HG02571 (cell line): ENCODE data around the gene CHI3L1.
"Not testable (repeated sequence)": the region's sequence is repeated elsewhere in the genome, so short reads cannot be mapped to it uniquely, and the experiment has no call there.

Source experiments
- ATAC-seq: cut with Tn5 transposase; IDR thresholded peaks from one replicate; pipeline ENCODE4 v1.9.1; 2021; ENCODE audit warnings: mild to moderate bottlenecking, moderate library complexity; ENCODE audit not compliant: unreplicated experiment

CHI3L1 gene

DNA sequence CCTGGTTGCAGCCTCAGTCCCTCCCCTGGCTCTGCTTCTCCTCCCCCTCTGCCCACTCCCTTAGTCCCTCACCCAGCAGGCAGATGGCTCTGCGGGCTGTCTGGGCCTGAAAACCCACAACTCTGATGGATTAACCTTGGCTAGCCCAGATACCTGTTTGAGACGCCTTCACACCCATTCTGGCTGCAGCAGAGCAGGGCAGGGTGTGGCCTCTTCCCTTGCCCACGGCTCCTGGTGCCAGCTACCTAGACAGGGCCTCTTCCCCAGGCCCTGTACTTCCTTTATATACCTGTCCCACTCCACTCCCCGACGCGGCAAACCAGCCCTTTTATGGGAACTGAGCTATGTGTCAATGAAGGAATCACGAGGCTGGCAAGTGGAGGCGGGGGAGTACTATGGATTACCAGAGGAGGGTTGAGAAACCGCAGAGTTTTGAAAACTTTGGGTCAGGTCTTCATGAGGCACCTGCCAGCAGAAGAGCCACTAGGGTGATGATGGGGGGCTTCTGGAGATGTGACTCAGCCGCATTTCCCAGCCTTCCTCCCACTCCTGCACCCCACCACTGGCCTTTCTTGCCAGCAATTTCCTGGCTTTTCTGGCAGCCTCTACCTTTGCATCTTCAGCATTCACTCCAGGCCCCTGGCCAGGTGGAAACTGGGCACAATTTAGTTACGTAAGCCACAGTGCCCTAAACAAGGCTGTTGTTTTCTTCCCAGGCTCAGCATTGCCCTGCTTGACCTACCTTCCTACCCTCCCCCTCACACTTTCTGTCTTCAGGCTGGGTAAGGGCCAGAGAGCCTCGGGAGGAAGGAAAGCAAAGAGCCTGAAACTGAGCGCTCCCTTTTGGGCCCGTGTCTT, at the start of gene CHI3L1:
TSS of gene CHI3L1 (minus strand) at position 259 of the 858 bp plus-strand sequence. CDS start at position 178, 81 bp downstream.
- no peak for ATAC-seq

DNA sequence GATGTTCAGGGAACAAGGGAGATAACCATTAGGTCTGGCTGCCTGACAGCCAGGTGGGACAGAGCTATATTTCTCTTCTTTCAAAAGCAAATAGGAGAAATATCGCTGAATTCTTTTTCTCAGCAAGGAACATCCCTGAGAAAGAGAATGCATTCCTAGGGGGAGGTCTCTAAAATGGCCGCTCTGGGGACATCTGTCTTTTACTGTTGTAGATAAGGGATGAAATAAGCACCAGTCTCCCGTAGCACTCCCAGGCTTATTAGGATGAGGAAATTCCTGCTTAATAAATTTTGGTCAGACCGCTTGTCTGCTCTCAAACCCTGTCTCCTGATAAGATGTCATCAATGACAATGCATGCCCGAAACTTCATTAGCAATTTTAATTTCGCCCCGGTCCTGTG, 48.4 kb upstream of the CHI3L1 start:
- ATAC-seq = not testable (repeated sequence)

DNA sequence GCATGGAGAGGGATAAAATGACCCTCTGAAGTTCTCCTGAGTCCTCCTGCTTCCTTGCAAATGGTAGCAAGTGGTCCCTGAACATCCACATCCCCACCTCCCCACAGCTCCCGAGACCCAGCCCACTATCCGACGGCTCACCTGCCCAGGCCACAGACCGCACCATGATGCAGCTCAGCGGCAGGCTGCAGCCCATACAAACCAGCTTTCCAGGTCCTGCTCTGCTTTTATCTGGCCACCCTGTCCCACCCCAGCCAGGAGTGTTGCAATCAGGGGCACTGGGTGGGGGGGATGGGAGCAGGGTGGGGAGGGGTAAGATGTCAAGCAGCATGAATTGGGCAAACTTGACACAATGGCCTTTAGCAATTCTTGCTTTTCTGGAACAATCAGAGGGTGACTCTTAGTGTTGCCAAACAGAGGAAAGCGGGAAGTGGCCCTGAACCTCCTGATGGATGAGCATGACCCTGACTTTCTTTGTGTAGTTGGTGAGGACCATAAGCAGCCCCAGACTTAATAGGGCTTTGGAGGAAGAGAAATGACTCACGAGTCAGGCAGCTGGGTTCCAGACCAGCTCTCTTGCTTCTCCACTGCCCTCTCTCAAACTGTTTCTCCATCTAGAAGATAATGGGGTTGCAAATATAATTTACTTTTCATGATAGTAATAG, 43.1 kb upstream of the CHI3L1 start, which contains the start of gene CHIT1:
TSS of gene CHIT1 (minus strand) at position 203 of the 665 bp plus-strand sequence. CDS start at position 166, 37 bp downstream.
- no peak for ATAC-seq

DNA sequence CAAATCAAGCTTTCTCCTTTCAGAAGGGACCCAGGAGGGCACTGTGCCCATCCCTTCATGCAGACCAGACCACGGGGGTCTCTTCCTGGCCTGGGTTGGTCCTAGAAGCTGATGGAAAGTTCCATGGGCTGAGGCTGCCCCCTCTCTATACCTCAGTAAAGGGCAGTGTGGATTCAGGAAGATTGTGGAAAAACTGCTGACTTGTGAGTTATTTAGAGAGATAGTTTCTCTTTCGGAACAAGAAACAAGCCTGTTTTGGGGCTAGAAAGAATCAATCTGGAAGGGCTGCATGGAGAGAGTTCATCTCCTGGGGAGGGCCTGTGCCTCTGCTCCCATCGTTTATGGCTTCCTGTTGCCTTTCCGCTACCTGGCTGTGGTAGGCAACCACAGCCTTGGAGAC, 42.2 kb upstream of the CHI3L1 start:
- ATAC-seq = no peak

DNA sequence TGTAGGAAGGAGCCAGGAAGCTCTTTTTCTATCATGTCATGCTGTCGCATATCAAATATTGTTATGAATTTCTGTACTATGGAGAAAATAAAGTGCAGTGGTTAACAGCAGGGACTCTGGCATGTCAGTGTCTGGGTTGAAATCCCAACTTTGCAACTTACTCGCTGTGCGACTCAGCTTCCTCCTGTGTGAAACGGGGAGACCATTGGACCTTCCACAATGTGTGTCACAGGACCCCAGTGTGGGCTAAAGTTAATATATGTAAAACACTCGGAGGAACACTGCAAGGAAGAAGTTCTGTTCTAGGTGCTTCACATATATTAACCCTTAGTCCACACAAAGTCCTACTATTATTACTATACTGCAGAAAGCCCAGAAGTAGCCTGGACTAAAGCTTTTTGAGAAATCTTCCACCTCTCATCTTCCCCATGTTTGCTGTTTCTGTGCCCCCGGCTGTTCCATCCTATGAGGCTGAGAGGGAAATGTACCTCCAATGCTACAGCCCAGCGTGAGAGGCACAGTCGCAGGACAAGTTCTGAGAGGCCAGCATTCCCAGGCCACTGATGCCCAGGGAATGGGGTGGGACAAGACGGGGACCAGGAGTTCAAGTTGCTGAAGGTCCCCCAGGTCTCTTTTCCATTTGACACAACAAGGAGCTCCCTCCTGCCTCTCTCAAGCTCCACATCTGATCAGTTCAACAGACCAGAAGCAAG, 41.0 kb upstream of the CHI3L1 start:
- ATAC-seq = no peak

DNA sequence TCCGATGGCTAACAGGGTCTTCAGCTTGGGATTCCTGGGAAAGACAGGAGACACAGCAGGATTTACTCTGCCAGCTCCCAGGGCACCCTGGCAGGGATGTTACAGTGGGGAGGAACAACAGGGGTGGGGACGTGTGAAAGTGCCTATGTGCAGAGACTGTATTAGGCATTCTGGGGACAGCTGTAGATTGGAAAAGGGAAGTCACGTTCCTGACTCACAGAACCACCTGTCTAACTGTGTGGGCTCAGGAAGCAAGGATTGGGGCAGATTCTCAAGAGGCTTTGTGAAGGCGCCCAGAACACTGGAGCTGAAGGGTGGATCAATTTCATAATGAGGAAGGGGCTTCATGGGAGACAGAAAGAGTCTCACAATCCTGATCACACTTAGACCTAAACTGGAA, 38.6 kb upstream of the CHI3L1 start:
- ATAC-seq = no peak

DNA sequence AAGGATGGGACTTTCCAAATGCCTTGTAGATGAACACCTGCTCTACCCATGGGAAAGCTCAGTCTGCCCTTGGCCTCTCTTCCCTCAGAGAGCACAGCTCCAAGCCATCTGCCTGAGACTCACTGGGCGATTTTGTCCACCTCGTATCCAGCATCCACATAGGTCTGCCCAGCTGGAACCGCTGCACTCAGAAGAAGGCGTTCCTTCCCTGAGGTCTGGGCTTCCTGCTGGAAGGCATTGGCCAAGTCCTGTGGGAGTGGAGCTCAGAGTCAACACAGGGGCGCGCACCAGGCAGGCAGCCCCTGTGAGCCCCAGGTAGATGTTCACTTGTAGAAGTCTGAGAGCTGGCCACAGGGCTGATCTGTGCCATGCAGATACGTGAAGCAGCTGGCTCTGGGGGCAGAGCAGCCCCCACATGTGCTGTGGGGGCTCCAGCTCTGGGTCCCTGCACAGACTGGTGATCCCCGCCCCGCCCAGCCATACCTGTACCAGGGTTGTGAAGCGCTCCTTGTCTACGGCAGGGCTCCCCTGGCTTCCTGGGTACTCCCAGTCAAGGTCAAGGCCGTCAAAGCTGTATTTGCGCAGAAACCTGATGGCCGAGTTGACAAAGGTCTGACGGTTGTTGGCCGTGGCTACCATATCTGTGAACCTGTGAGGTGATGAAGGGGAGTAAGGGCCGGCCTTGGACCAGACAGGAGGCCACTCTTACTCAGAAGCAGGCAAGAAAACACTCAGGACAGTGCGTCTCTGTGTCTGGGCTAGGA, 36.7 kb upstream of the CHI3L1 start:
- ATAC-seq = no peak

DNA sequence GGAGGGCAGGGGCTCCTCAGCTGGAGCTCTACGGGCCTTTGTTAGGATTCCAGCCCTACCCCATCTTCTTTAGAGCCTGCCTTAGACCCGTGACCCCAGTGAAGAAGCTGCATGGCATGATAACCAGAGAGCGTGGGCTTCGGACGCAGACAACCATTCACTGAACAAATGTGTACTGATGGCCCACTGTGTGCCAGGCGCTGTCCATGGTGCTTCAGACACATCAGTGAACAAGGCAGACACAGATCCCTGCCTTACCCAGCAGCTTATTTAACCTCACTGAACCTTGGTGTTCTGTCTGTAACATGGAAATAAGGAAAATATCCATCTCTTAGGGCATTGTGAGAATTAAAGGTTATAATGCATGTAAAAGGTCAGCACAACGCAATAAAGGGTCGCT, 33.4 kb upstream of the CHI3L1 start:
- ATAC-seq = no peak

DNA sequence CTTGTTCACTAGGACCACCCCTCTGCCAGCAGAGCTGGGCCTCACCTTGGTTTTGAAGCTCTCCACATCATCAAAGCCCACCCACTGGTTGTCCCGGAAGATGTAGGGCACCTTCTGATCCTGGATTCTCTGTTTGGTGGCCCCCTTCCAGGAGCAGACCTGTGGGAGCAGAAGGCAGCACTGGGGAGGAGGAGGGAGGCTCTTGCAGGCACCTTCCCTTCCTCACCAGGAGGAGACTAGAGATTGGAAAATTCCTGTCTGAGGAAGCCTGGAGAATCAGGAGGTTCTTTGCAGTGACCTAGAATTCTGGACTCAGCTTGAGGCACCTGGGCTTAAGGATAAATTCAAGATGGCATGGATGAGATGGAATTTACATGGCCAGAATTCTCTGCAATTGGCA, 32.7 kb upstream of the CHI3L1 start:
- ATAC-seq = no peak

DNA sequence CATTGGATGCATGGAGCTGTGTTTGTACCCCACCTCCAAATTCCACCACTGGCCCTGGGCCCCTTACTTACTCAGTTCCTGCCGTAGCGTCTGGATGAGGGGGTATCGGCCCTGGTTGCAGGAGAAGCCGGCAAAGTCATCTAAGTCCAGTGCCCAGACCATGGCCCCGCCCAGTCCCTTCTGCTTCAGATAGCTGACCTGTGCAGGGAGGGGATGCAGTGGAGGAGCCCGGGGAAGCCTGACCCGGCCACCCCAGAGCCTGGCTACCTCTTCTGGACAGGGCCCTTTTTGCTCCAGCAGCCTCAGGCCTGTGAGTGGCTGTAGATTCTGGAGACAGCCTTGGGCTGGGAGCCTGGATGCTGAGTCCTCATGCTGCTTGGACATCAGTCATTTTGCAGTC, 31.2 kb upstream of the CHI3L1 start:
- ATAC-seq = no peak

DNA sequence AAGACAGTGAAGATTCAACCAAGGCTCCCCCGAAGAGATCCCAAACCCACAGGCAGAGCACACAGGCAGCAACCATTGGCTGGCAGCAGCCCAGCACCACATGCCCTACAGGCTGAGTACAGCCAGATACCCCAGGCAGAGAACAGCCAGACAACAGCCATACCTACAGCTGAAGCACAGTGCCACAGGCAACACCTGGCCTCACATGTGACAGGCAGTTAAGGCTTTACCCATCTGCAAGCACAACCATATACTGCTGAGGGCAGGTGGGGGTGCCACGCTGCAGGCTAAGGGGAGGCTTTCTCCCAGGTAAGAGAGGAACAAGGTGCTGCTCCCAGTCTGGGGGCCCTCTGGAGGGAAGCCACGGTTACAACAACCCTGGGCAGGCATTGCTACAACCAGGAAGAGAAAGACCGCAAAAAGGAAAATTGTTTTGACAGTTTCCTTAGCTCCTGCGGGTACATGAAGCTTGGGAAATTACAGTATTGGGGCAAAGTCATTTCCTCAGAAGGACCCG, 30.7 kb upstream of the CHI3L1 start:
- ATAC-seq = no peak

DNA sequence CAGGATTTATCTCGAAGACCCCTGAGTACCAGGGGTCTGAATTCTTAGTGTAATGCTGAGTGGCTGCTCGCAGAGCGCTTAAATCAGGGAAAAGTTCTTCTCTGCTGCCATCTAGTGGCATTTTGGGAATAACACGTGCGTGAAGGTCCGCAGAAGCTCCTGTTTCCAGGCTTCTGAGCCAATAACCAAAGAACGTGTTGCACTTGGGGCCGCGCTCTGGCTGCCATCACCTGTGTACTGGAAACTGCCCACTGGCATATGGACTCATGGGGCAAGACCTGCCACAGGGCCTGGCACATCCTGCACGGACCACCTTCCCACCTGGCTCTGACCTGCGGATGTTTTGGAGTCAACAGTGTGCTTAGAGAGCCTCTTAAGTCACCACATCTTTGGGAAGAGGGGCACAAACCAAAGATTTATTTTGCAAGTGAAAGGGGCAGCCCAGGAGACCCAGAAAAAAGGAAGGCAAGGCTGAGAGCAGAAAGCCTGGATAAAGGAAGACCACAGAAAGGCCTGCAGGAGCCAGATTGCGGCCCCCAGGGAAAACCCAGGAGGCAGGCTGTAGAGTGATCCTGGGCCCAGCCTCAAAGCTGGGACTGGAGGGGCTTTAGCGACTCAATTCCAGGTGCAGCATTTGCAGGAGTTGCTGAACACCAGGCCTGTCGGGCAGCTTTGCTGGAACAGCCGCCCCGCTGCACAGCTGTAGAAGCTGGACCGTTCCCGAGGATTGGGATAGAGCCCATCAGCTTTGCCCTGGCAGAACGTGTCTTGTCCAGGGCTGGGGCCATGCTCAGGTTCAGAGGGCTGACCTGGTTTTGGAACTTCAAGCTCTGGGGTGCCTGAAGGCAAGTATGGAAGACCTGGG, 30.0 kb upstream of the CHI3L1 start:
- no peak for ATAC-seq

DNA sequence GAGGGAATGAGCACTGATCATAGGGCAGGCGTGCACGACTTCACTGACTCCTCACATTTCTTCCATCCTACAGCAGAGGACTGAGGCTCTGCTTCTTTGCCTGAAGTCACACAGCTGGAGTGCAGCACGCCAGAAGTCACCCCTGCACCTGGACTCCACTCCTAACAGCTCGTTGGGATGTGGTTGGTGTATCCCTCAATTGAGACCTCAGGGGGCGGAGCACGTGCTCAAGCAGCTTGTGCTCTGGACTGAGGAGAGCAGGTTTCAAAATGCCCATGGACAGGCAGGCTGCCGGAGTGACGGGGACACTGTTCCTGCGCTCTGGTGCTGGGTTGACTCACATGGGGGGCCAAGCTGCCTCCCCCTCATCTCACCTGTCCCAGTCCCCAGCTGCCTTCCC, 29.1 kb upstream of the CHI3L1 start:
- no peak for ATAC-seq

DNA sequence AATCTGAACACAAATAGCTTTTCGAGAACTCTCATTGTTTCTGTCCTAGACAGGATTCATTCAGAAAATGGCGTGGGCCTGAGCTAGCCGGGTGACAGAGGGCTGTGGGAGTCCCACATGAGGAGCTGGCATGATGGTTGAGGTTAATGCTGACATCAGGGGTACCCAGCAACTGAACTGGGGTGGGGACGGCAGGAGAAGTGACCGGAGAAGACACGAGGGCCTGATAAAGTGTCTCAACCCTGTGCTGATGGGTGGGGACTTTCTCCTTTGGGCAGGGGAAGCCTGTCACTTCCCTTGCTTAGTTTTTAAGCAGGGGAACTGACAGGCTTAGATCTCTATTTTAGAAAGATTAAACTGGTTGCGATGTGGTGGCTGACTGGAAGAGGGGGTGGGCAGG, 28.4 kb upstream of the CHI3L1 start:
- no peak for ATAC-seq

DNA sequence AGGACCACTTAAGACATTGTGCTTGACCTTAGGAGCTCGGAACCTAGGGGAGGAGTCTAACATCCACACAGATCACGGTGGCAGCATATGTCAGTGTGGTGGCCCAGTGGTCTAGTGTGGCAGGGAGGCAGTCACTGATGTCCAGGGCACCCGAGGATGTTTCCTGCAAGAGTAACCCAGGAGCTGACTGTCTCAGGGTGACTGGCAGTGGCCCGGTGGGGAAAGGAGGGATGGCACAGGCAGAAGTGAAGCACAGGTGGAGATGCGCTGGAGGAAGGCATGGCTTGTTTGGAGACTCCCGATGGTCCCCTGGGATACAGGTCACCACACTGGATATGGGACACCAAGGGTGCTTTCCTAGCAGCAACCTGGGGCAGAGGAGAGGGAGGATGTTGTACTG, 26.6 kb upstream of the CHI3L1 start:
- no peak for ATAC-seq

DNA sequence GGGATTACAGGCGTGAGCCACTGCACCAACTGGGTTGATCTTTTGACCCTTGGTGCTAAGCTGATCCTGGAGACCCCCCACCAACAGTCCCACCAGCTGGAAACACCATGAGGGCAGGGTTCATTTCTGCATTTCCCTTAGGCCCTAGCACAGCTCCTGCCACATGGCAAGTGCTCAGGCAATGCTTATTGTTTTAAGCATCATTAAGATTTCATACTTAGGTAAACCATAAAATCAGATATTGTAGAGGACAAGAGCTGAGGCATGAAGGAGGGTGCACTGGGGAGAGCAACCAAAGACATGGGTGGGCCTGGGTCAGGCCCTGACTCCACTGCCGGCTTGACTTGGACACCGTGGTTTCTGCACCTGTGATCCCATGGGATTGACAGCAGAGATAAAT, 25.3 kb upstream of the CHI3L1 start:
- ATAC-seq = no peak

DNA sequence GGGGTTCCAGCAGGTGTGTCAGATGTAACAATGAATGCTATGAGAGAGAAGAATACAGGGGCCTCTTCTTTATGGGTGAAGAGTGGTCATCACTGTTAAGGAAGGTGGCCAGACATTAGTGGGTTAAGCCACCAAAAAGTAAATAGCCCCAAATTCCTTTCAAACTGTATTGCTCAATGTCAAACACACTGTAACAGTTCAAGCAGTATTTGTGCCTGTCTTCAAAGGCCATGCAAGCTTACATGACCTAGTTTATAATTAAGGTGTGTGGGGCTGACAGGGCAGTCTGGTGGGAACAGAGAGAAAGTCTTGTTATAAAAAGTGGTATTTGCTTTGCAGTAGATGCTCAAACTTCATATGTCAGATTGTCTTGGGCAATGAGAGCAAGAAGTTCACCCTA, 24.5 kb upstream of the CHI3L1 start:
- ATAC-seq = no peak

DNA sequence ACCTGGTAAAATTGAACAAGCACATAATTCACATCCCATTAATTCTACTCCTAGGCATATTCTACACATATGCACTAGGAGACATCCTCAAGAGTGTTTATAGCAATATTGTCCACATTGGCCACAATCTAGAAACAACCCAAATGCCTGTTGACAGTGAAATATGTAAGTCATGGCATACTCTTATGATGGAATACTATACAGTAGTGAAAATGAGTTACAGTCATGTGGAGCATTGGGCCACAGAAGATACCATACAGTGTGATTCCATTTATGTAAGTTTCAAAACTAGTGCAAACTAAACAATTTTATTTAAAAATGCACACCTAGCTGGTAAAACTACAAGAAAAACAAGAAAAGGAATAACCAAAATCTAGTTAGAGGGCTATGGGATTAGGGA, 23.8 kb upstream of the CHI3L1 start:
- ATAC-seq = no peak

DNA sequence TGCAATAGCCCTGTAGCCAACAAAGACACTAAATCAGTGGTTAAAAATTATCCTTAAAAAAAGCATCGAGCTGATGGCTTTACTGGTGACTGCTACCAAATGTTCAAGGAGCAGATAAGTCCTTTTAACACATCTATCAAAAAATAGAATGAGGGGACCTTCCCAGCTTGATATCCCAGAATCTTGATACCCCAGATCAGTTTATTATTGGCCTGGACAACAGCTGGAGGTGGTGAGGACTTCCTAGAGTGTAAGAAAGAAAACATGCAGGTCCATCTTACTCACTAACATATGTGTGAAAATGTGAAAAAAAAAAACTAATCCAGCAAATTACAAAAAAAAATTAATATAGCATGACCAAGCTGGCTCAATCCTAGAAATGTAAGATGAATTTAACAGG, 21.7 kb upstream of the CHI3L1 start:
- no peak for ATAC-seq

DNA sequence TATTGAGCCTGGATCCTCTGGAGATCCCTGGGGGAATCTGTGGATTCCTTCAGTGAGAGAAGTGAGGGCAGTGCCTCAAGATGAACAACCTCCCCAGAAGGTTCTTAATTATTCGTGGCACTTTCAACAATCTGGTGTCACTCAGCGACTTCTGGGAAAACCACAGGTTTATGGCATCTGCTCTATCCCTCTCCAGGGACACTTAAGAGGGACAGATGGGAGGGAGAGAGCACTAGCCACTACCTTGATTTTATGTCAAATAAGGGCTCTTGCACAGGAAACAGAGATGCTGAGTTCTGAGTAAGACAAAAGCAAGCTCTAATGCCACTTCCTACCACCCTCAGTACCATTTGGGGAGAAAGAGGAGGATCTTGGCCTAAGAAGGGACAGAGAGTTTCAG, 21.2 kb upstream of the CHI3L1 start:
- ATAC-seq = no peak
